GM23338 (cell line): ENCODE data around the gene SLC9A8. TPM values are rescaled to one million over a fixed set of nuclear protein-coding genes. Genes with fewer than 3 reads are reported as not detected.
A peak's percentile ranks its signal among the peaks of the same experiment; 100 is the strongest.

Experiments
- ATAC-seq: fragments of 200-7000 bp; cut with Tn5 transposase; 3 replicates; pipeline ENCODE4 v1.9.1; 2020
- DNase-seq: peaks from one replicate; pipeline ENCODE4 v3.0.0-alpha.2; 2015; ENCODE audit warnings: low spot score
- H2AFZ ChIP-seq: fragments of 200-600 bp; sonication (generic); 2 replicates; pipeline ENCODE4 v1.8.0; 2016; ENCODE audit warnings: antibody characterized with exemption, mild to moderate bottlenecking, moderate library complexity
- H3F3A ChIP-seq: fragments of 200-600 bp; sonication (generic); replicated peaks from 2 replicates; pipeline ENCODE4 v1.8.0; 2017; ENCODE audit warnings: antibody characterized with exemption, mixed run types, low read depth
- H3K27ac ChIP-seq: fragments of 200-600 bp; sonication (generic); 2 replicates; pipeline ENCODE4 v1.6.1; 2016; ENCODE audit warnings: low read depth
- H3K27me3 ChIP-seq: fragments of 200-600 bp; sonication (generic); 2 replicates; pipeline ENCODE4 v1.8.0; 2016; ENCODE audit warnings: mild to moderate bottlenecking, mixed run types, moderate library complexity; ENCODE audit not compliant: insufficient read depth
- H3K36me3 ChIP-seq: fragments of 200-600 bp; sonication (generic); 2 replicates; pipeline ENCODE4 v1.8.0; 2016; ENCODE audit warnings: mild to moderate bottlenecking; ENCODE audit not compliant: insufficient read depth
- H3K4me1 ChIP-seq: fragments of 200-600 bp; sonication (generic); 2 replicates; pipeline ENCODE4 v1.8.0; 2016; ENCODE audit warnings: mild to moderate bottlenecking, moderate library complexity; ENCODE audit not compliant: insufficient read depth
- H3K4me2 ChIP-seq: fragments of 200-600 bp; sonication (generic); 2 replicates; pipeline ENCODE4 v1.7.1; 2017; ENCODE audit warnings: mixed run types
- H3K4me3 ChIP-seq: fragments of 200-600 bp; sonication (generic); 2 replicates; pipeline ENCODE4 v1.6.1; 2016; ENCODE audit warnings: mixed run types
- H3K79me2 ChIP-seq: fragments of 200-600 bp; sonication (generic); replicated peaks from 2 replicates; pipeline ENCODE4 v1.8.0; 2017; ENCODE audit warnings: mild to moderate bottlenecking; ENCODE audit not compliant: insufficient read depth
- H3K9me2 ChIP-seq: fragments of 200-600 bp; sonication (generic); 2 replicates; pipeline ENCODE4 v1.8.0; 2017; ENCODE audit not compliant: insufficient read depth
- H4K20me1 ChIP-seq: fragments of 200-600 bp; sonication (generic); replicated peaks from 2 replicates; pipeline ENCODE4 v1.8.0; 2017; ENCODE audit warnings: mild to moderate bottlenecking; ENCODE audit not compliant: insufficient read depth
- H3K27ac Mint-ChIP-seq: 2 replicates; pipeline ENCODE4 v1.8.0; 2020; ENCODE audit warnings: inconsistent platforms, mild to moderate bottlenecking, moderate library complexity, mixed read lengths
- H3K27me3 Mint-ChIP-seq: 3 replicates; pipeline ENCODE4 v1.8.0; 2022; ENCODE audit warnings: low read depth, mild to moderate bottlenecking, moderate library complexity, mixed read lengths, inconsistent platforms; ENCODE audit not compliant: insufficient read depth, poor library complexity
- H3K36me3 Mint-ChIP-seq: 3 replicates; pipeline ENCODE4 v1.8.0; 2021; ENCODE audit warnings: low read depth, mild to moderate bottlenecking, inconsistent platforms, moderate library complexity, mixed read lengths
- H3K4me1 Mint-ChIP-seq: 3 replicates; pipeline ENCODE4 v1.8.0; 2020; ENCODE audit warnings: mild to moderate bottlenecking, inconsistent platforms, mixed read lengths
- H3K4me3 Mint-ChIP-seq: 3 replicates; pipeline ENCODE4 v1.8.0; 2021; ENCODE audit warnings: moderate library complexity, mild to moderate bottlenecking, inconsistent platforms, mixed read lengths
- H3K9me3 Mint-ChIP-seq: 3 replicates; pipeline ENCODE4 v1.8.0; 2020; ENCODE audit warnings: moderate library complexity, mild to moderate bottlenecking, inconsistent platforms, mixed read lengths
- CREB1 ChIP-seq: fragments of 250-450 bp; sonication (Bioruptor Pico); IDR thresholded peaks from 2 replicates; pipeline ENCODE4 v1.5.0; 2020; ENCODE audit warnings: low read depth, mild to moderate bottlenecking, moderate library complexity
- CTCF ChIP-seq, 2 experiments: fragments of 200-600 bp in 1 of 2; sonication (generic) in 1 of 2; conservative IDR thresholded peaks; 2 replicates each; pipeline versions ENCODE4 v1.5.1 to v1.6.1; 2016 to 2017; ENCODE audit warnings: antibody characterized with exemption in 2 of 2, low read depth in 2 of 2, mild to moderate bottlenecking in 2 of 2, moderate library complexity in 1 of 2
- ETS1 ChIP-seq: IDR thresholded peaks from 2 replicates; pipeline ENCODE4 v1.6.1; 2016; ENCODE audit warnings: antibody characterized with exemption
- EZH2 ChIP-seq: fragments of 200-600 bp; sonication (generic); IDR thresholded peaks from one replicate; pipeline ENCODE4 v1.8.0; 2017; ENCODE audit warnings: antibody characterized with exemption, mild to moderate bottlenecking, low read depth; ENCODE audit not compliant: unreplicated experiment
- EZH2phosphoT487 ChIP-seq: fragments of 200-600 bp; sonication (generic); IDR thresholded peaks from one replicate; pipeline ENCODE4 v1.8.1; 2018; ENCODE audit warnings: antibody characterized with exemption; ENCODE audit not compliant: unreplicated experiment
- JUNB ChIP-seq: IDR thresholded peaks from one replicate; pipeline ENCODE4 v1.6.1; 2016; ENCODE audit warnings: antibody characterized with exemption; ENCODE audit not compliant: unreplicated experiment
- NANOG ChIP-seq: IDR thresholded peaks from 2 replicates; pipeline ENCODE4 v1.6.1; 2016; ENCODE audit warnings: antibody characterized with exemption, borderline replicate concordance
- POLR2AphosphoS5 ChIP-seq: IDR thresholded peaks from 2 replicates; pipeline ENCODE4 v1.6.1; 2016; ENCODE audit warnings: antibody characterized with exemption, low read depth
- REST ChIP-seq: IDR thresholded peaks from one replicate; pipeline ENCODE4 v1.6.1; 2018; ENCODE audit warnings: antibody characterized with exemption; ENCODE audit not compliant: unreplicated experiment
- STAT1 ChIP-seq: IDR thresholded peaks from one replicate; pipeline ENCODE4 v1.6.1; 2016; ENCODE audit warnings: antibody characterized with exemption; ENCODE audit not compliant: unreplicated experiment
- ZNF114 ChIP-seq: fragments of 250-450 bp; sonication (Bioruptor Pico); IDR thresholded peaks from 2 replicates; pipeline ENCODE4 v1.5.0; 2020; ENCODE audit warnings: mild to moderate bottlenecking, moderate library complexity
- ZNF331 ChIP-seq: fragments of 250-450 bp; sonication (Bioruptor Pico); IDR thresholded peaks from 2 replicates; pipeline ENCODE4 v1.5.0; 2020; ENCODE audit warnings: low read depth, mild to moderate bottlenecking, moderate library complexity
- ZNF462 ChIP-seq: fragments of 250-450 bp; sonication (Bioruptor Pico); IDR thresholded peaks from 2 replicates; pipeline ENCODE4 v1.5.0; 2020; ENCODE audit warnings: mild to moderate bottlenecking, moderate library complexity
- polyA plus RNA-seq: library from polyadenylated mRNA; unstranded; fragments of >200 nt; fragmentation: Nextera tagmentation; extraction: Ambion mirVana; gene quantifications from 2 replicates; pipeline ENCODE4 v1.2.1, GENCODE V29; 2016
- total RNA-seq: library from RNA; depleted of rRNA; stranded (reverse); fragments of >200 nt; shearing (Covaris generic); gene quantifications from 2 replicates; pipeline ENCODE4 v1.2.3, GENCODE V29; 2014

The SLC9A8 gene
- total and polyA plus RNA-seq, 2 experiments from 2014 or later, result 2.6 to 6.4 TPM

GRCh38 chr20:49868964-49869363 lies 56.3 kb downstream of the SLC9A8 start:
- Mint-ChIP-seq H3K27me3 (peaks cover 1% of the 10 kb centered on the region), H3K4me3 (no peak overlapping the region), H3K36me3 (no peaks in the 10 kb centered on the region), H3K27ac (peak overlapping the region; percentile 31; the same call in 1 of the 2 replicates), H3K9me3 (no peaks in the 10 kb centered on the region; the same call in 2 of the 3 replicates), H3K4me1 (peaks cover 12% of the 10 kb centered on the region)
- TF ChIP-seq NANOG, result no peak
- no peak for TF ChIP-seq EZH2phosphoT487
- TF ChIP-seq EZH2, result no peak
- TF ChIP-seq ETS1, result no peak
- no peak for TF ChIP-seq REST
- TF ChIP-seq ZNF331 (CRISPR knock-in tag), result no peak
- no peak for TF ChIP-seq CREB1 (CRISPR knock-in tag)
- TF ChIP-seq ZNF114 (CRISPR knock-in tag), result no peak
- TF ChIP-seq JUNB, result no peak
- no peak for TF ChIP-seq STAT1
- no peak for TF ChIP-seq CTCF (conservative IDR thresholded peaks at IDR 0.05; ENCODE audit: low read depth in 2 of 2)
- no peak for TF ChIP-seq ZNF462 (CRISPR knock-in tag)
- TF ChIP-seq POLR2AphosphoS5, result no peak
- H3K4me2 ChIP-seq, result no peak overlapping the region
- no peaks in the 10 kb centered on the region for H4K20me1 ChIP-seq
- H3K36me3 ChIP-seq, result no peaks in the 10 kb centered on the region
- peaks cover 3% of the 10 kb centered on the region; the same call in 1 of the 2 replicates for H3F3A ChIP-seq
- no peaks in the 10 kb centered on the region for H3K27me3 ChIP-seq
- H3K4me1 ChIP-seq, result peaks cover 7% of the 10 kb centered on the region
- no peak for ATAC-seq
- H3K9me2 ChIP-seq, result no peaks in the 10 kb centered on the region
- no peaks in the 10 kb centered on the region for H3K79me2 ChIP-seq
- no peak overlapping the region for H2AFZ ChIP-seq
- H3K4me3 ChIP-seq, result no peak overlapping the region
- no peak for DNase-seq
- H3K27ac ChIP-seq, result no peak overlapping the region
